NK-92 (cell line): Measurements from ENCODE around the gene SNX1.
"Not testable (repeated sequence)": the region's sequence is repeated elsewhere in the genome, so short reads cannot be mapped to it uniquely, and the experiment has no call there.

Experiments used
- DNase-seq: peaks from one replicate; lab custom pipeline; 2025; ENCODE audit not compliant: unreplicated experiment; lab: John Stamatoyannopoulos, UW

Gene SNX1

GRCh38 chr15:64112073-64112772, 16.4 kb downstream of the SNX1 start:
- no peak for DNase-seq

DNA sequence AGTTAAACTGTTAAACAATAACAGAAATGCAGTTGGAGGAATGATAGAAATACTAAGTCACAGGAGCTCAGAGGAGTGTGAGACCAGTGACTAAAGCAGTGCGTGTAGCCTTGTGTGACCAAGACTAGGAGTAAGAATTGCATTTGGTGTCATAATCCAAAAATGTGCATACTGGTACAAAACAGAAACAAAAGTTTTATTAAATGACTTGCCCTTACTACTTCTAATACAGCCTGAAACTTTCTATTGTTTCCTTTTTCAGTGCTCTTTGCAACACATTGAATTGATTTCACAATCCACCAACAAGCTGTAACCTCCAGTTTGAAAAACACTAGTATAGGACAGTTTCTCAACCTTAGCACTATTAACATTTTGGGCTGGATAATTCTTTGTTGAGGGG, 17.1 kb downstream of the SNX1 start:
- no peak for DNase-seq

DNA sequence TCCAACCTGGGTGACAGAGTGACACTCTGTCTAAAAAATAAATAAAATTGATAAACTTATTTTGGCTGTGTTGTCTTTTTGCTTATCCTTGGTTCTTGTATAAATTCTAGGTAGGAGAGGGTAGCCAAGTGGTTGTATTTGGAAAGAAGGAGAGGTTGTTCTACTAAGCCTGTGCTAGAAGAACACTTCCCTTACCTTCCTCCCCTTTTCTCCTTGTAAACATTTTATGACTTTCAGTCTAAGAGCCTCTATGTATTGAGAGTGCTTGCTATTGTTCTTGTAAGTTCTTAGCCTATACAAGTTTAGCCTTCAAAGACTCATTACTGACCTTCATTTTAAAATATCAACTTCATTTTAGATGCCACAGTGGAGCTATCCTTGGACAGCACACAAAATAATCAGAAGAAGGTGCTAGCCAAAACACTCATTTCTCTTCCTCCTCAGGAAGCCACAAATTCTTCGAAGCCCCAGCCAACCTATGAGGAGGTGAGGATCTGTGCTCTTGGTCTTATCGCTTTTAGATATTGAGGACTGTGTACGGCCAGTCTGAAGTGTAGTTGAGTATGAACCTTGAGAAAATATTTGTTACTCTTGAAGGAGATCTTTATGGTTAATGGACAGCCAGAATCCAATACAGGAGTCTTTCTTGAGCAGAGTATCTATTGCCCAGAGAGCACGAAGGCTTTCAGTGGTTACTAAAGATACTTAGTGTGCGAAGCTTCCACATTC, 22.1 kb downstream of the SNX1 start:
- DNase-seq = no peak

DNA sequence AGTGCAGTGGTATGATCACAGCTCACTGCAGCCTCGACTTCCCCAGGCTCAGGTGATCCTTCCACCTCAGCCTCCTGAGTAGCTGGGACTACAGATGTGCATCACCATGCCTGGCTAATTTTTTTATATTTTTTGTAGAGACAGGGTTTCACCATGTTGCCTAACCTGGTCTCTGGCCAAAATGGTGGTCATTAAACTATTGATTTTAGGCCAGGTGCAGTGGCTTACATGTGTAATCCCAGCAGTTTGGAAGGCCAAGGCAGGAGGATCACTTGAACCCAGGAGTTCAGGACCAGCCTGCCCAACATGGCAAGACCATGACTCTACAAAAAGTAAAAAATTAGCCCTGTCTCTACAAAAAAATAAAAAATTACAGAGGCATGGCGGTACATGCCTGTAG, 24.5 kb downstream of the SNX1 start:
- DNase-seq = not testable (repeated sequence)

- no peak for DNase-seq
These were observed 25.8 kb downstream of the SNX1 start for GRCh38 chr15:64121614-64122013.

DNA sequence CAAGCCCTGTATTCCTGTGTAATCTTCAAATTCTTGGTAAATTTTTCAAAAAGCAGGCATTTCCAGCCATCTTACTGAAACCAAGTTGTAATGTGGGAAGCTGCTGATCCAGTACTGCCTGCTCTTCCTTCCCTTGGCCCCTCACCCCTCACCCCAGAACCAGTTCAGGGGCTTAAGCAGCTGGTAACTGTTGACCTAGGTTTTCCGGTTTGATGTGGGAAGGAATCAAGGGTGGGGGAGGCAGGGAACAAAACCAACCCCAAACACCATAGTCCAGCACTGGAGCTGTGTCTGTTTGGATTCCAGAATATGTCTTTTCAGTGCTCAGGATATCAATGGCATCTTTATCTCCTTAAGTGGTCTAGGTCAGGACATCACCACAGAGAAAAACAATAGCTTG, 26.7 kb downstream of the SNX1 start:
- no peak for DNase-seq

- DNase-seq = no peak
These were observed 27.2 kb downstream of the SNX1 start for GRCh38 chr15:64122936-64123351.

DNA sequence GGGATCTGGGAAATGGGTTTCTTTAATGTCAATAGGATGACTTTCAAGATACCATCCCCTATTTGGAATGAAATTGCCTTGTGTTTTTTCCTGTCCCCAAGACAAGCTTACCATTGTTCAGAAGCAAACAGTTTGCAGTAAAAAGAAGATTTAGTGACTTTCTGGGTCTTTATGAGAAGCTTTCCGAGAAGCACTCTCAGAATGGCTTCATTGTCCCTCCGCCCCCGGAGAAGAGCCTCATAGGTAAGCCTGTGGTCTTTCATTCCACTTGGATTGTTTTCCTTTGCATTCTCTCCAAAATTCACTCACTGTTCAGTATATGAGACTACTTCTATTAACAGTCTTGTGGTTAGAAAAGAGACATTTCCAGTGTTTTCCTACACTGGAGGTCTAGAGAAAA, 30.2 kb downstream of the SNX1 start:
- DNase-seq = no peak

DNA sequence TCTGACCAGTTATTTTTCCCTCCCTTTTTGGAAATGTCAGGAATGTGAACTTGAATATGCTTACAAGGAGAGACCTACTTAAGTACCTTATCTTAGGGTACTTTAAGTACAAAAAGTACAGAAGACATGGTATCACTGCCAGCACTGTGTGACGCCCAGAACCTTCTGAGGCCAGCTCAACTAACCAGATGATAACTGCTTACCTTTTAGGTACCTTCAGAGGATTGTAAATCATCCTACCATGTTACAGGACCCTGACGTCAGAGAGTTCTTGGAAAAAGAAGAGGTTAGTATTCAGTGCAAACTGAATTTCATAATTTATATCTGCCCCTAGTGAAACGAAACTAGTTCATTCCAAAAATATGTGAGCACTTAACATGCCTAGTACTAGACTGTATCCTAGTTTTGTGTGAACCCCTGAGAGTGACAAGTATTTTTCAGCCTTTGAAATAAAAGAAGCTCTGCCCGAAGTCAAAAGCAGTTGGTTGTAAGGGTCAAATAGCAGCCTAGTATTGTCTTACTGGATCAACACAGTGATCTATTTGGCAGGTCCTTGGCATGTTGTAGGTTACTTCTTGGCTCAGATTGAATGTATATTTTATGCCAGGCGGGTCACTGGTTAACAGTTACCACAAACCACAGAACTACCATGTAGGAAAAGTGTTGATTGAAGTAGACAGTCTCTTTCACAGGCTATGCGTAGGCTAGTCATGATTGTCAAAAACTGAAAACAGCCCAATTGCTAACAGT, 31.9 kb downstream of the SNX1 start:
- DNase-seq = no peak

GRCh38 chr15:64130159-64130558, 34.4 kb downstream of the SNX1 start:
- no peak for DNase-seq

- no peak for DNase-seq
These were observed 35.8 kb downstream of the SNX1 start for GRCh38 chr15:64131547-64131946.

DNA sequence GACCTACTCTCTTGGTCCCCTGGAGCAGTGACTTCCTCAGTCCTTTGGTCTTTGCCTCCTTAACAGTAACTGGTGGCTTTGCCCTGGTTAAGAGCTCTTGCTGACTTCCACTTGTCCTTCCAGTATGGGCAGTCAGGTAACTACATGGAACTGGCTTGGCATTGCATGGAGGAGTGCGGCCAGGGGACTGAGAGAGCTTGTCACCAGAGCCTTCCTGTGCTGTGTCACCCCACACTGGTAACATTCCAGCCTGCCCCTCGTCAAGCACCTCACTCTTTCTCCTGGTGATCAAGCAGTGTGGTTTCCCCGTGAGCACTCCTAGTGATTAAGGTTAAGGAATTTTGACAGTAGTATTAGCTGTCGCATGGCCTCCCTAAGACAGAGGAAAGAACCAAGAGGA, 36.4 kb downstream of the SNX1 start:
- no peak for DNase-seq

- DNase-seq = no peak
These were observed 38.0 kb downstream of the SNX1 start for GRCh38 chr15:64133623-64134344.

GRCh38 chr15:64134345-64134829, 38.6 kb downstream of the SNX1 start:
- no peak for DNase-seq

- no peak for DNase-seq
These were observed 40.6 kb downstream of the SNX1 start for GRCh38 chr15:64136347-64136746.

GRCh38 chr15:64137226-64137833, 41.5 kb downstream of the SNX1 start:
- no peak for DNase-seq

DNA sequence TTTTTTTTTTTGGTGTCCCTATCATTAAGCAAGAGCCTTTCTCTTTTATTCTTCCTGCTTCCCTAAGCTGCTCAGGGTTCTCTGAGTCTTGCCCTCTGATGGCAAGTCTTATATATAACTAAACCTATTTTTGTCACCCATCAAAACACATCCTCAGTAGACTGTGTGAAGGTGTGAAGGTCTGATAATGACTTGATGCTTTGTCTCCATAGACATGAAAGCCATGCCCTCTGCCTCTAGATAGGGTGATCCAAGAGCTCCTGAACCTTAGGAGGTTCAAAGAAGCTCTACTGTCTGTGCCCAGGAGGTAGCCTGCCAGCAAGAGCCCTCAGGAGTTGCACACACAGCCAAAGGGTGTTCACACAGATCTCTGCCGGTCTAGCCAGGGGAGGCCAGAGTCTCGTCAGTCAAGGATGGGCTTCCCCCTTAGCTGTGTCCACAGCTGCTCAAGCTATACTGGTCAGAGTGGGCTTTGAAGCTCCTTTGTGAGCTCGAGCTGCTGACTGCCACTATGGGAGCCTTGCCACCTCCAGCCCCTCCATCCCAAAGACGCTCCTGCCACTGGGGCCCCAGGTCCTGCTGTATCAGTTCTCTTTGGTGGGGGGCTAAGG, 42.7 kb downstream of the SNX1 start:
- no peak for DNase-seq

- no peak for DNase-seq
These were observed 46.2 kb downstream of the SNX1 start for GRCh38 chr15:64141798-64142512.

GRCh38 chr15:64143276-64143675, 47.5 kb downstream of the SNX1 start:
- no peak for DNase-seq

- DNase-seq = no peak
These were observed 48.4 kb downstream of the SNX1 start for GRCh38 chr15:64144192-64144564.
